ENCODE data around the gene EPHB1. TPM values are rescaled to one million over a fixed set of nuclear protein-coding genes. Genes with fewer than 3 reads are reported as not detected.

Gene EPHB1
- total and polyA plus RNA-seq, 4 donors: 0.23 to 1.7 (median 0.52) TPM

DNA sequence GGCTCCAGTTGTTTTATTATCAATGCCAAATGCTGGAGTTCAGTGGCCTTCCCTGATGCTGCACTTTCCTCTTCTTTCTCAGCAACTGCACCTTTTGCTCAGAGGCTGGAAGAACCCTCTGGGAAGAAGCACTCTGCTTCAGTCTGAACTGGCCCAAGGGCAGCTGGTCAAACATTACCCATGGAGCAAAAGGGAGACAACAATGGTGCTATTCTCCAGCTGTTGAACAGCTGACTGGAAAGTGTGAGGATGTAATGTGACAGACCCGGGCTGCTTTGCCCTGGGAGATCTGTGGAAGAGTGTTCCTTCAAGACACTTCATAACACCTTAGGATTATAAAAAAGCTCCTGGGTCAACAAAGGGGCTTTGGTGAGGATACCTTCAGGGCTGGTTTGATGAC is 84.9 kb downstream of the EPHB1 start (continued):
- TF ChIP-seq, protein P1, sequence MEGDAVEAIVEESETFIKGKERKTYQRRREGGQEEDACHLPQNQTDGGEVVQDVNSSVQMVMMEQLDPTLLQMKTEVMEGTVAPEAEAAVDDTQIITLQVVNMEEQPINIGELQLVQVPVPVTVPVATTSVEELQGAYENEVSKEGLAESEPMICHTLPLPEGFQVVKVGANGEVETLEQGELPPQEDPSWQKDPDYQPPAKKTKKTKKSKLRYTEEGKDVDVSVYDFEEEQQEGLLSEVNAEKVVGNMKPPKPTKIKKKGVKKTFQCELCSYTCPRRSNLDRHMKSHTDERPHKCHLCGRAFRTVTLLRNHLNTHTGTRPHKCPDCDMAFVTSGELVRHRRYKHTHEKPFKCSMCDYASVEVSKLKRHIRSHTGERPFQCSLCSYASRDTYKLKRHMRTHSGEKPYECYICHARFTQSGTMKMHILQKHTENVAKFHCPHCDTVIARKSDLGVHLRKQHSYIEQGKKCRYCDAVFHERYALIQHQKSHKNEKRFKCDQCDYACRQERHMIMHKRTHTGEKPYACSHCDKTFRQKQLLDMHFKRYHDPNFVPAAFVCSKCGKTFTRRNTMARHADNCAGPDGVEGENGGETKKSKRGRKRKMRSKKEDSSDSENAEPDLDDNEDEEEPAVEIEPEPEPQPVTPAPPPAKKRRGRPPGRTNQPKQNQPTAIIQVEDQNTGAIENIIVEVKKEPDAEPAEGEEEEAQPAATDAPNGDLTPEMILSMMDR (IDR thresholded peaks at IDR 0.05; ENCODE audit: low read depth, low read length, missing input control): no peak
- TF ChIP-seq HNF4A (conservative IDR thresholded peaks at IDR 0.05) (no peak), FOXA1 (IDR thresholded peaks at IDR 0.05) (no peak), GABPA (IDR thresholded peaks at IDR 0.05 in 1 of 2, conservative IDR thresholded peaks at IDR 0.05 in 1 of 2) (no peak), YY1 (IDR thresholded peaks at IDR 0.05) (no peak)

DNA sequence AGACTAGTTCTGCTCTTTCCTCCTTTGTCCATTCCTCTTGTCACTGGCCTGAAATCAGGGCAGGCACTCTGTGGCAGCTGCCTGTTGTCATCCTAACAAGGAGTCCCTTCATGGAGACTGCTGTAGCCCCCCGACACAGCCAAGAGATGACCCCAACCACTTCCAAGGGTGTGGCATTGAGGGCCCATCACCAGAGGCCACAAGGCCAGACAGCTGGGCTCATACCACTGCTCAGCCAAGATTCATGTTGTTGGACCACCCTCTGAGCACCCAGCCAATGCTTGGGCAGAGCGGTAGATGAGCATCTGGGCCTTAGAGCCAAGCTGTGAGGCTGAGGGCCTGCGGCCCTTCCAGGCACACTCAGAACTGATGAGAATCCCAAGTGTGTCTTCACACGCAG is 85.4 kb downstream of the EPHB1 start:
- no peaks in the 10 kb centered on the region for H3K27me3 ChIP-seq (ENCODE audit: control insufficient read depth in 4 of 4, insufficient read depth in 4 of 4, low read length in 3 of 4)
- DNase-seq (ENCODE audit: low spot score): no peak
- WGBS: 86% methylated on average over 4 of the region's 4 CpGs

More for the DNA sequence above, 85.4 kb downstream of the EPHB1 start:
- Histone ChIP-seq H3K9ac (ENCODE audit: low read depth in 1 of 2, low read length in 2 of 2) (no peak overlapping the region), H3K4me3 (ENCODE audit: low read depth in 1 of 3, low read length in 3 of 3) (no peak overlapping the region), H3K4me1 (ENCODE audit: control insufficient read depth in 4 of 4, insufficient read depth in 4 of 4, low read length in 3 of 4) (no peaks in the 10 kb centered on the region), H3K27ac (ENCODE audit: low read depth in 1 of 2, low read length in 2 of 2) (no peak overlapping the region), H3K9me3 (ENCODE audit: control insufficient read depth in 4 of 4, low read length in 3 of 4) (no peaks in the 10 kb centered on the region), H3K36me3 (ENCODE audit: control insufficient read depth in 4 of 4, insufficient read depth in 3 of 4, low read depth in 1 of 4, low read length in 3 of 4) (no peaks in the 10 kb centered on the region)
- TF ChIP-seq NR2F2 (IDR thresholded peaks at IDR 0.05): no peak
- no peak for TF ChIP-seq RAD21 (IDR thresholded peaks at IDR 0.05)
- no peak for TF ChIP-seq HNF4A (conservative IDR thresholded peaks at IDR 0.05)
- TF ChIP-seq, protein P2, sequence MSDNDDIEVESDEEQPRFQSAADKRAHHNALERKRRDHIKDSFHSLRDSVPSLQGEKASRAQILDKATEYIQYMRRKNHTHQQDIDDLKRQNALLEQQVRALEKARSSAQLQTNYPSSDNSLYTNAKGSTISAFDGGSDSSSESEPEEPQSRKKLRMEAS (IDR thresholded peaks at IDR 0.05): no peak
- TF ChIP-seq FOXA1 (IDR thresholded peaks at IDR 0.05): no peak
- TF ChIP-seq JUND (IDR thresholded peaks at IDR 0.05): no peak
- no peak for TF ChIP-seq EGR1 (IDR thresholded peaks at IDR 0.05; ENCODE audit: low read depth in 2 of 2)
- TF ChIP-seq, protein P3, sequence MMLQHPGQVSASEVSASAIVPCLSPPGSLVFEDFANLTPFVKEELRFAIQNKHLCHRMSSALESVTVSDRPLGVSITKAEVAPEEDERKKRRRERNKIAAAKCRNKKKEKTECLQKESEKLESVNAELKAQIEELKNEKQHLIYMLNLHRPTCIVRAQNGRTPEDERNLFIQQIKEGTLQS (IDR thresholded peaks at IDR 0.05): no peak
- TF ChIP-seq GABPA (IDR thresholded peaks at IDR 0.05 in 1 of 2, conservative IDR thresholded peaks at IDR 0.05 in 1 of 2): no peak
- TF ChIP-seq FOXA2 (IDR thresholded peaks at IDR 0.05): no peak
- no peak for TF ChIP-seq RXRA (IDR thresholded peaks at IDR 0.05)
- no peak for TF ChIP-seq SP1 (IDR thresholded peaks at IDR 0.05)
- TF ChIP-seq, protein P4, sequence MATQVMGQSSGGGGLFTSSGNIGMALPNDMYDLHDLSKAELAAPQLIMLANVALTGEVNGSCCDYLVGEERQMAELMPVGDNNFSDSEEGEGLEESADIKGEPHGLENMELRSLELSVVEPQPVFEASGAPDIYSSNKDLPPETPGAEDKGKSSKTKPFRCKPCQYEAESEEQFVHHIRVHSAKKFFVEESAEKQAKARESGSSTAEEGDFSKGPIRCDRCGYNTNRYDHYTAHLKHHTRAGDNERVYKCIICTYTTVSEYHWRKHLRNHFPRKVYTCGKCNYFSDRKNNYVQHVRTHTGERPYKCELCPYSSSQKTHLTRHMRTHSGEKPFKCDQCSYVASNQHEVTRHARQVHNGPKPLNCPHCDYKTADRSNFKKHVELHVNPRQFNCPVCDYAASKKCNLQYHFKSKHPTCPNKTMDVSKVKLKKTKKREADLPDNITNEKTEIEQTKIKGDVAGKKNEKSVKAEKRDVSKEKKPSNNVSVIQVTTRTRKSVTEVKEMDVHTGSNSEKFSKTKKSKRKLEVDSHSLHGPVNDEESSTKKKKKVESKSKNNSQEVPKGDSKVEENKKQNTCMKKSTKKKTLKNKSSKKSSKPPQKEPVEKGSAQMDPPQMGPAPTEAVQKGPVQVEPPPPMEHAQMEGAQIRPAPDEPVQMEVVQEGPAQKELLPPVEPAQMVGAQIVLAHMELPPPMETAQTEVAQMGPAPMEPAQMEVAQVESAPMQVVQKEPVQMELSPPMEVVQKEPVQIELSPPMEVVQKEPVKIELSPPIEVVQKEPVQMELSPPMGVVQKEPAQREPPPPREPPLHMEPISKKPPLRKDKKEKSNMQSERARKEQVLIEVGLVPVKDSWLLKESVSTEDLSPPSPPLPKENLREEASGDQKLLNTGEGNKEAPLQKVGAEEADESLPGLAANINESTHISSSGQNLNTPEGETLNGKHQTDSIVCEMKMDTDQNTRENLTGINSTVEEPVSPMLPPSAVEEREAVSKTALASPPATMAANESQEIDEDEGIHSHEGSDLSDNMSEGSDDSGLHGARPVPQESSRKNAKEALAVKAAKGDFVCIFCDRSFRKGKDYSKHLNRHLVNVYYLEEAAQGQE (IDR thresholded peaks at IDR 0.05): no peak
- TF ChIP-seq, protein P5, sequence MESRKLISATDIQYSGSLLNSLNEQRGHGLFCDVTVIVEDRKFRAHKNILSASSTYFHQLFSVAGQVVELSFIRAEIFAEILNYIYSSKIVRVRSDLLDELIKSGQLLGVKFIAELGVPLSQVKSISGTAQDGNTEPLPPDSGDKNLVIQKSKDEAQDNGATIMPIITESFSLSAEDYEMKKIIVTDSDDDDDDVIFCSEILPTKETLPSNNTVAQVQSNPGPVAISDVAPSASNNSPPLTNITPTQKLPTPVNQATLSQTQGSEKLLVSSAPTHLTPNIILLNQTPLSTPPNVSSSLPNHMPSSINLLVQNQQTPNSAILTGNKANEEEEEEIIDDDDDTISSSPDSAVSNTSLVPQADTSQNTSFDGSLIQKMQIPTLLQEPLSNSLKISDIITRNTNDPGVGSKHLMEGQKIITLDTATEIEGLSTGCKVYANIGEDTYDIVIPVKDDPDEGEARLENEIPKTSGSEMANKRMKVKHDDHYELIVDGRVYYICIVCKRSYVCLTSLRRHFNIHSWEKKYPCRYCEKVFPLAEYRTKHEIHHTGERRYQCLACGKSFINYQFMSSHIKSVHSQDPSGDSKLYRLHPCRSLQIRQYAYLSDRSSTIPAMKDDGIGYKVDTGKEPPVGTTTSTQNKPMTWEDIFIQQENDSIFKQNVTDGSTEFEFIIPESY (IDR thresholded peaks at IDR 0.05): no peak
